Panc1 (cell line): ENCODE results near the gene MEIS2. TPM values are rescaled to one million over a fixed set of nuclear protein-coding genes. Genes with fewer than 3 reads are reported as not detected.

Source experiments
- ATAC-seq: fragments of 200-7000 bp; cut with Tn5 transposase; 2 replicates; pipeline ENCODE4 v1.9.1; 2020; ENCODE audit warnings: mild to moderate bottlenecking, moderate library complexity
- BruUV-seq: library from RNA; stranded (reverse); fragments of 400-500 nt; replicated peaks from 2 replicates; lab custom pipeline; 2021; lab: Mats Ljungman, UMichigan
- CTCF ChIA-PET: fragments of 300-600 bp; sonication (Branson Sonifier 250); formaldehyde crosslinking; loops from one replicate; lab custom pipeline; 2022; ENCODE audit warnings: antibody characterized with exemption; lab: Charles Lee
- POLR2A ChIA-PET: fragments of 300-600 bp; sonication (Branson Sonifier 250); formaldehyde crosslinking; loops from one replicate; lab custom pipeline; 2022; ENCODE audit warnings: antibody characterized with exemption; lab: Charles Lee
- DNase-seq: peaks from one replicate; pipeline ENCODE4 v3.0.0-alpha.2; 2010; ENCODE audit warnings: low read depth, low spot score
- H3K27ac ChIP-seq: 2 replicates; pipeline ENCODE4 v1.5.1; 2011; ENCODE audit warnings: mild to moderate bottlenecking, low read length, inconsistent platforms
- H3K27me3 ChIP-seq: fragments of 200-500 bp; sonication (Bioruptor generic); 2 replicates; pipeline ENCODE4 v1.6.0; 2014; ENCODE audit warnings: low read length, inconsistent platforms; ENCODE audit not compliant: control insufficient read depth, insufficient read depth
- H3K36me3 ChIP-seq: fragments of 200-500 bp; sonication (Bioruptor generic); 2 replicates; pipeline ENCODE4 v1.5.1; 2014; ENCODE audit warnings: inconsistent platforms, mild to moderate bottlenecking, low read length, moderate library complexity; ENCODE audit not compliant: control insufficient read depth, insufficient read depth
- H3K4me1 ChIP-seq: 2 replicates; pipeline ENCODE4 v1.5.1; 2011; ENCODE audit warnings: inconsistent platforms, mild to moderate bottlenecking, low read length, moderate library complexity; ENCODE audit not compliant: control insufficient read depth, insufficient read depth
- H3K4me3 ChIP-seq, 2 experiments: 2 replicates each; pipeline ENCODE4 v1.5.1; 2011 to 2012; ENCODE audit warnings: low read depth in 2 of 2, low read length in 2 of 2, mild to moderate bottlenecking in 2 of 2, inconsistent platforms in 1 of 2, moderate library complexity in 1 of 2
- H3K9me3 ChIP-seq: fragments of 200-500 bp; sonication (Bioruptor generic); 2 replicates; pipeline ENCODE4 v1.5.1; 2014; ENCODE audit warnings: low read depth, mild to moderate bottlenecking, inconsistent platforms, low read length, moderate library complexity; ENCODE audit not compliant: control insufficient read depth, insufficient read depth
- POLR2AphosphoS5 ChIP-seq: IDR thresholded peaks from 2 replicates; pipeline ENCODE4 v1.6.1; 2012; ENCODE audit warnings: mild to moderate bottlenecking, low read depth, low read length, moderate library complexity
- SIN3A ChIP-seq: IDR thresholded peaks from 2 replicates; pipeline ENCODE4 v1.6.1; 2012; ENCODE audit warnings: low read depth, mild to moderate bottlenecking, low read length, moderate library complexity, borderline replicate concordance; ENCODE audit not compliant: insufficient read depth
- TCF7L2 ChIP-seq: IDR thresholded peaks from 2 replicates; pipeline ENCODE4 v1.6.1; 2011; ENCODE audit warnings: mild to moderate bottlenecking, low read depth, low read length, inconsistent platforms
- in situ Hi-C: cut with HindIII; loops from 2 replicates; pipeline ENCODE4 v1.10.0; 2016; ENCODE audit warnings: low sequenced_read_pairs, low pct_unique_long_range_greater_than_20kb
- intact Hi-C: fragments of 100-400 bp; cut with micrococcal nuclease; formaldehyde crosslinking; loops from one replicate; pipeline ENCODE4 v1.10.0; 2022; ENCODE audit not compliant: unreplicated experiment
- total RNA-seq: library from RNA; stranded (reverse); gene quantifications from one replicate; pipeline ENCODE4 v1.2.1, GENCODE V29; 2021; ENCODE audit not compliant: unreplicated experiment
- TF ChIP-seq, protein P1 (sequence below): fragments of 450-650 bp; IDR thresholded peaks from 2 replicates; pipeline ENCODE4 v1.5.1; 2017; ENCODE audit warnings: mild to moderate bottlenecking
- TF ChIP-seq, protein P2 (sequence below), 2 experiments: IDR thresholded peaks; 2 replicates each; pipeline ENCODE4 v1.6.1; 2011 to 2012; ENCODE audit warnings: low read depth in 2 of 2, control low read depth in 1 of 2, low read length in 1 of 2, mild to moderate bottlenecking in 1 of 2, moderate library complexity in 1 of 2; ENCODE audit not compliant: insufficient read depth in 1 of 2

Gene MEIS2
- total RNA-seq, 1 experiment from 2014 or later = 9.3 TPM

DNA sequence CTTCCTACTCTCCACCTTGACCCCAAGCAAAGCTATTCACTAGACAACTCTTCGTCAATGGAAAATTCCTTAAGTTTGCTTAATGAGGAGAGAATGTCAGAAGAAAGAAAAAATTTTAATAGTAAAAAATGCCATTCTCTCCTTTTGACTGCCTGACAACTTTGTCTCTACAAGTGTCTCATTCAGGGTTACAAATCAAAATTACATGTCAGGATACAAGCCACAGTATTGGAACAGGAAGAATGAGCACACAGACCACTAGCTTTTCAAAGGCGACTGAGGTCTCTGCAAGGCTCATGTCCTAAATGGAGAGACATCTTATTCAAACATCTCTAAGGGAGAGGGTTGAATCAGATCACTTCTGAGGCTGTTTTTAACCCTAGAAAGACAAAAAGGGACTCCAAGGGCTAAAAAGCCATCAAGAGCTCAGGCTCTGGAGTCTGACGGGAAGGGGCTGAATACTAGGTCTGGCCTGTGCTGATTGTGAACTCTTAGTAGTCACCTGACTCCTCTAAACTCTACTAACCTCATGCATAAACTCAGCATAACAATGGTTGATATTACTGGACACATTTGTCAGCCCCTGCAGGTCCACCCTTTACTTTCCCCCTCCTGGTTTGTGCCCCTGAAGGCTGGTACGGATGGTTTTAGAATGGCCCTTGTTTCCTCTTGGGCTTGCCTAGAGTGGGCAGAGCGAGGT lies 12.8 kb upstream of the MEIS2 start:
- Histone ChIP-seq H3K4me3 (no peak overlapping the region), H3K9me3 (no peaks in the 10 kb centered on the region), H3K36me3 (no peaks in the 10 kb centered on the region), H3K27me3 (peaks cover 18% of the 10 kb centered on the region; the same call in 1 of the 2 replicates), H3K4me1 (peaks cover 8% of the 10 kb centered on the region; the same call in 1 of the 2 replicates), H3K27ac (no peak overlapping the region)
- ChIA-PET CTCF (no interaction called here), POLR2A (no interaction called here)
- TF ChIP-seq SIN3A (no peak), POLR2AphosphoS5 (no peak), TCF7L2 (no peak)
- TF ChIP-seq, protein P1, sequence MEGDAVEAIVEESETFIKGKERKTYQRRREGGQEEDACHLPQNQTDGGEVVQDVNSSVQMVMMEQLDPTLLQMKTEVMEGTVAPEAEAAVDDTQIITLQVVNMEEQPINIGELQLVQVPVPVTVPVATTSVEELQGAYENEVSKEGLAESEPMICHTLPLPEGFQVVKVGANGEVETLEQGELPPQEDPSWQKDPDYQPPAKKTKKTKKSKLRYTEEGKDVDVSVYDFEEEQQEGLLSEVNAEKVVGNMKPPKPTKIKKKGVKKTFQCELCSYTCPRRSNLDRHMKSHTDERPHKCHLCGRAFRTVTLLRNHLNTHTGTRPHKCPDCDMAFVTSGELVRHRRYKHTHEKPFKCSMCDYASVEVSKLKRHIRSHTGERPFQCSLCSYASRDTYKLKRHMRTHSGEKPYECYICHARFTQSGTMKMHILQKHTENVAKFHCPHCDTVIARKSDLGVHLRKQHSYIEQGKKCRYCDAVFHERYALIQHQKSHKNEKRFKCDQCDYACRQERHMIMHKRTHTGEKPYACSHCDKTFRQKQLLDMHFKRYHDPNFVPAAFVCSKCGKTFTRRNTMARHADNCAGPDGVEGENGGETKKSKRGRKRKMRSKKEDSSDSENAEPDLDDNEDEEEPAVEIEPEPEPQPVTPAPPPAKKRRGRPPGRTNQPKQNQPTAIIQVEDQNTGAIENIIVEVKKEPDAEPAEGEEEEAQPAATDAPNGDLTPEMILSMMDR = no peak
- in situ Hi-C loops (loop anchor here (25.0 kb wide), 1 partner anchor 201 kb away; no protein-coding TSS in a partner anchor), intact Hi-C loops (no loop called here)
- DNase-seq (no peak), ATAC-seq (no peak)
- no TSS peak for BruUV-seq

DNA sequence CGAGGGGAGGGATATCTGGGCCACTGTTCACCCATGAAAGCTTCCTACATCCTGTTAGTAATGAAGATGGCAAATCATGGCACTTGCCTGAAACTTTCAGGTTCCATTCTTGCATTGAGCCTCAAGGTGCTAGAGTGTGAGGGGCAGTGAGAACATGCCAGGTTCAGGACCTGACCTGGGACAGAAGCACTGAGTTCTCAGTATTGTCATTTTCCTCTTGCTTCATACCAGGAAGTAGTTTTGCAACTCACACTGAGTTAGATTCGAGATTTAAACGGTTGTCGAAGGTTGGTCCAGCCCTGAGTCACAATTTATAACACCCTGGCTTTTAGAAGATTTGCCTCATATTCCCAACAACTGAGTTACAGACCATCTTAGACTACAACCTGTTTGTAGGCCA lies 11.8 kb upstream of the MEIS2 start:
- DNase-seq (no peak), ATAC-seq (no peak)
- TF ChIP-seq, protein P2, sequence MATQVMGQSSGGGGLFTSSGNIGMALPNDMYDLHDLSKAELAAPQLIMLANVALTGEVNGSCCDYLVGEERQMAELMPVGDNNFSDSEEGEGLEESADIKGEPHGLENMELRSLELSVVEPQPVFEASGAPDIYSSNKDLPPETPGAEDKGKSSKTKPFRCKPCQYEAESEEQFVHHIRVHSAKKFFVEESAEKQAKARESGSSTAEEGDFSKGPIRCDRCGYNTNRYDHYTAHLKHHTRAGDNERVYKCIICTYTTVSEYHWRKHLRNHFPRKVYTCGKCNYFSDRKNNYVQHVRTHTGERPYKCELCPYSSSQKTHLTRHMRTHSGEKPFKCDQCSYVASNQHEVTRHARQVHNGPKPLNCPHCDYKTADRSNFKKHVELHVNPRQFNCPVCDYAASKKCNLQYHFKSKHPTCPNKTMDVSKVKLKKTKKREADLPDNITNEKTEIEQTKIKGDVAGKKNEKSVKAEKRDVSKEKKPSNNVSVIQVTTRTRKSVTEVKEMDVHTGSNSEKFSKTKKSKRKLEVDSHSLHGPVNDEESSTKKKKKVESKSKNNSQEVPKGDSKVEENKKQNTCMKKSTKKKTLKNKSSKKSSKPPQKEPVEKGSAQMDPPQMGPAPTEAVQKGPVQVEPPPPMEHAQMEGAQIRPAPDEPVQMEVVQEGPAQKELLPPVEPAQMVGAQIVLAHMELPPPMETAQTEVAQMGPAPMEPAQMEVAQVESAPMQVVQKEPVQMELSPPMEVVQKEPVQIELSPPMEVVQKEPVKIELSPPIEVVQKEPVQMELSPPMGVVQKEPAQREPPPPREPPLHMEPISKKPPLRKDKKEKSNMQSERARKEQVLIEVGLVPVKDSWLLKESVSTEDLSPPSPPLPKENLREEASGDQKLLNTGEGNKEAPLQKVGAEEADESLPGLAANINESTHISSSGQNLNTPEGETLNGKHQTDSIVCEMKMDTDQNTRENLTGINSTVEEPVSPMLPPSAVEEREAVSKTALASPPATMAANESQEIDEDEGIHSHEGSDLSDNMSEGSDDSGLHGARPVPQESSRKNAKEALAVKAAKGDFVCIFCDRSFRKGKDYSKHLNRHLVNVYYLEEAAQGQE (IDR thresholded peaks at IDR 0.05; ENCODE audit: insufficient read depth in 1 of 2, low read depth in 2 of 2, low read length in 1 of 2) = no peak
- no peak for TF ChIP-seq TCF7L2
- no peak for TF ChIP-seq POLR2AphosphoS5
- TF ChIP-seq, protein P1 = no peak
- no peak for TF ChIP-seq SIN3A
- H3K27me3 ChIP-seq = peaks cover 22% of the 10 kb centered on the region
- intact Hi-C loops = no loop called here
- CTCF ChIA-PET = no interaction called here
- no peak overlapping the region for H3K27ac ChIP-seq
- peaks cover 8% of the 10 kb centered on the region; the same call in 1 of the 2 replicates for H3K4me1 ChIP-seq
- no peak overlapping the region for H3K4me3 ChIP-seq
- POLR2A ChIA-PET = no interaction called here
- no peaks in the 10 kb centered on the region for H3K9me3 ChIP-seq
- H3K36me3 ChIP-seq = no peaks in the 10 kb centered on the region
- in situ Hi-C loops = loop anchor here (25.0 kb wide), 1 partner anchor 200 kb away; no protein-coding TSS in a partner anchor
- BruUV-seq = no TSS peak
